HG02571 (cell line): ENCODE results near the gene LAMA5.

ENCODE experiments used
- ATAC-seq: cut with Tn5 transposase; IDR thresholded peaks from one replicate; pipeline ENCODE4 v1.9.1; 2021; ENCODE audit warnings: mild to moderate bottlenecking, moderate library complexity; ENCODE audit not compliant: unreplicated experiment

Gene LAMA5

GRCh38 chr20:62350098-62350628 is 16.9 kb downstream of the LAMA5 start:
- ATAC-seq, result no peak

- ATAC-seq, result no peak
Observed at GRCh38 chr20:62349556-62350097, 17.5 kb downstream of the LAMA5 start.

GRCh38 chr20:62348604-62349003 is 18.5 kb downstream of the LAMA5 start:
- no peak for ATAC-seq

GRCh38 chr20:62347445-62347844 is 19.7 kb downstream of the LAMA5 start:
- ATAC-seq, result no peak

GRCh38 chr20:62347151-62347404 is 20.0 kb downstream of the LAMA5 start:
- no peak for ATAC-seq

GRCh38 chr20:62346398-62347150 is 20.5 kb downstream of the LAMA5 start:
- ATAC-seq, result no peak

GRCh38 chr20:62345681-62346370 is 21.3 kb downstream of the LAMA5 start:
- no peak for ATAC-seq

GRCh38 chr20:62344782-62345181 is 22.3 kb downstream of the LAMA5 start:
- ATAC-seq, result no peak

GRCh38 chr20:62344092-62344491 is 23.0 kb downstream of the LAMA5 start:
- no peak for ATAC-seq

GRCh38 chr20:62342910-62343309 is 24.2 kb downstream of the LAMA5 start:
- no peak for ATAC-seq

GRCh38 chr20:62339647-62340062 is 27.5 kb downstream of the LAMA5 start:
- ATAC-seq, result no peak

GRCh38 chr20:62338294-62338620 is 28.9 kb downstream of the LAMA5 start:
- ATAC-seq, result no peak

GRCh38 chr20:62337558-62338293 is 29.4 kb downstream of the LAMA5 start:
- no peak for ATAC-seq

GRCh38 chr20:62336775-62337557 is 30.1 kb downstream of the LAMA5 start:
- no peak for ATAC-seq

GRCh38 chr20:62336329-62336728 is 30.8 kb downstream of the LAMA5 start:
- ATAC-seq, result no peak

- no peak for ATAC-seq
Observed at GRCh38 chr20:62335532-62335931, 31.6 kb downstream of the LAMA5 start.

- ATAC-seq, result no peak
Observed at GRCh38 chr20:62334881-62335280, 32.2 kb downstream of the LAMA5 start.

GRCh38 chr20:62333820-62334595 is 33.1 kb downstream of the LAMA5 start:
- ATAC-seq, result no peak

- no peak for ATAC-seq
Observed at GRCh38 chr20:62332989-62333819, 33.9 kb downstream of the LAMA5 start.
